GM19467 (cell line): ENCODE results near the gene DENND1B.
"Not testable (repeated sequence)": the region's sequence is repeated elsewhere in the genome, so short reads cannot be mapped to it uniquely, and the experiment has no call there.

Experiments
- ATAC-seq: cut with Tn5 transposase; IDR thresholded peaks from one replicate; pipeline ENCODE4 v1.9.1; 2021; ENCODE audit warnings: mild to moderate bottlenecking, moderate library complexity; ENCODE audit not compliant: unreplicated experiment

DENND1B gene

GRCh38 chr1:197783510-197783948 is 8.2 kb upstream of the DENND1B start:
- ATAC-seq, result no peak

GRCh38 chr1:197782722-197783360 is 7.6 kb upstream of the DENND1B start:
- no peak for ATAC-seq

DNA sequence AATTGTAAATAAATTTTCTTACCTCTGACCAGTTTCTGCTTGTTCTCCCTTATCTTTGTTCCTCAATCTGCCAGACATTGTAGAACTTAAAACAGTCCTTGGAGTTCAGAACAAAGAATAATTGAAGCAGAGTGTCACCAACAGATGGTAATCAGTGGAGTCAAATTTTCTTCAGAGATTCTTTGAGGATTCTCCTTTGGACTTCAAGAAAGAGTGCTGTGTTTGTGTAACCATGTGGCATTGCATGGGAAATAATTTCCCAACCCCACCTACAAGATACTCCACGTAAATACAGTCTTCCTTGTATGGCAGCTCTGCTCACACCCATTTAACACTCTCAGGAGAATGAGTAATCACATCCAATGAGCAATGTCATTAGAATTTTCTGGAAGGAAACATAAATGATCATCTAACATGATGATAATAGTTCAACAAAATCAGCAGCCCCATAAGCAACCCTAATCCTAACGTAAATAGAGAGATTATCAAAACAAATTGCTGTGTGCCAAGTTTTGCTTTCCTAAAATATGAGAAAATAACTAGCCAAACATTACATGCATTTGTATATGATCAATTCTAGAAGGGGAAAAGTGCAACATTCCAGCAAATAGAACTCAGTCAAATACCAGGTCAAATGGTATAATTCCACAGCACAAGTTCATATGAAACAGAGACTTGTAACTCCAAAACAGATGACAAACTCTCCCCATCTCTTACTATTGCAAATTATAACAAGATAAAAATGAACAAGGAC is 6.9 kb upstream of the DENND1B start:
- no peak for ATAC-seq

DNA sequence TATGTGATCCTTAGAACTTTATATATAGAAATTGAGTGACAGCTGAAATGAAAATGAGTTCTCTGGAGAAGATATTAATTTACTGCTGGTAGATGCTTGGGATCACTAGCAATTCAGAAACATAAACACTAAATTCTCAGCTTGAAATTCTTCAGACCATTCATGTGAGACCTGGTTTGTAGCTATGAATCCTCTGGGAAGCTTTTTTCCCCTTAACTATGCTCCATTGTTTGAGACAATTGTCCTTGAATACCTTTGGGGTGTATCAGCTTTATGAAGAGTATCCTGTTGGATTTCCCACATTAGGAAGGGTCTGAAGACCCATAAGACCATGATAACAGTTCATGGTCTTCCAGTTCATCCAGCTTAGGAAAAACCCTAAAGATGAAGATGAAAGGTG is 4.6 kb upstream of the DENND1B start:
- no peak for ATAC-seq

GRCh38 chr1:197778366-197778945 is 3.2 kb upstream of the DENND1B start:
- ATAC-seq, result no peak

DNA sequence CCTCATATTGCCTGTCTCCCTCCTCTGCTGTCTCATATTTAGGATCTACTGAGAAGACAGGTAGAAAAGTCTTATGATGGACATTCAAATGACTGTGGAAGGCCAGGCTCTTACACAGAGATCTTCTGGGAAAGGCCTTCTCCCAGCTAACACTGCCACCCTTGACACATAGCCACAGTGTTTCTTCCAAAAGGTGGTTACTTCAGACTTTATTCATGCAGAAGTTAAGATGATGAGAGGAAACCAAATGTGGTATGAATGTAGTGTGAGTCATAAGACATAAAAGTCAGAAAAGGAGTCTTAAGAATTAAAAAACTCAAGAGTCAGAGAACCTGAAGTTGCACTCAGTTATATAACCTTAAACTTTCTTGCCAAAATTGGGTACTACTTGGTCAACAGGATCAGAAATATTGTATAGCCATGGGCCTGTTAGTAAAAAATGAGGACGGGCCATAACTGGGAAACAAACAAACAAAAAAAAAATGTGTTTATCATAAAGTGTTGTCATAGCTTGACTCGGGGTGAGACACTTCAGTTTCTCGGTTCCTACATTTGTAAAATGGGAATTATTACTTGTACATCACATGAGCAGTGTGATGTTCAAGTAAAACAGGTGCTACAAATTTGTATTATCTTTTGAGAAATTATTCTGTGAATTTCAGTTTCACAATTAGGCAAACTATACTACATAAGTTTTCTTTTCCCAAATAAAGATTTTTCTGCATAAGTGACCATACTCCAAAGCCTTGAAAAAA is 1.2 kb upstream of the DENND1B start:
- ATAC-seq, result no peak

GRCh38 chr1:197774466-197775281 is 606 bp downstream of the DENND1B start:
- peak; percentile 28 for ATAC-seq

- ATAC-seq, result no peak
Observed at GRCh38 chr1:197773856-197774255, 1.4 kb downstream of the DENND1B start.

DNA sequence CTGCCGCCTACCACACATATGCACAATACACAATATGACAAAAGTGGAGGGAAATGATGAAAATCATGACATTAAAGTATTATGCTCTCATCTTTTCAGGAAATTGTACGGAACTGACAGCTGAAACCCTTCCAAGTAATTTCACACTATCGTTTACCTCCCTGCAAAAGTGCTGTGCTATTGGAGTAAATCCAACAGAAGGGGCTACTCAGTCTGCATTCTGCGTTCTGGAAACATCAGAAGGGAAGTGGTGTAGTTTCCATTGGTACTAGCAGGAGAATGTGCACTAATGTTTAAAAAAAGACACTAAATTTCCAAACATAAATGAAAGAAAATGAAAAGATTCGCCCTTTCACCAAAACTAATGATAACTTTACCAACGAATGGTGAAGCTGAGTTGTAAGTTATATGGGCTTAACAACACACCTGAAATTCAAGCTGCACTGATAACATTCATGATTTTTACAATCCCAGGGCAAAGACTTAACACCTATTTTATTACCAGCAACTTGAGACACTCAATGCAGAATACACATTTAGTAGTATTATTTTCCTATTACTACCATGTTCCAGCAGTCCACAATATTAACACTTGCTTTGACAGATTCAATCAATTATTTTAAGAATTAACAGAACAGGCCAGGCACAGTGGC is 3.2 kb downstream of the DENND1B start:
- ATAC-seq, result no peak

DNA sequence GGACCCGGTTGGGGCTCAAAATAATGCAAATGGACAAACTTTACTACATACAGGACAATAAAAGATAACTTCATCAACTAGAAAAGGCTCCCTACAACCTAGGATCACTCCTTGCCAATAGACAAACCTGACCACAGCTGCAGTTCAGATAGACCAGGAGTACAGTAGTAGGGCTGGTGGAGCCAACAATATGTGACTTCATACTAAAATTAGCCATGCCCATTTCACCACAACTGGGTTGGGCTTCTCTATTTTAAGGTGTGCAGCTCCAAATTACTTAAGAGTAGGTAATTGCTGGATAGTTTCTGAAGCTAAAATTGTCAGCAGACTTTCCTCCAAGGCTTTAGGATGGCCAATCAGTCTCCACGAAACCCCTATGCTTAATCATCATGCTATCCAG is 3.9 kb downstream of the DENND1B start:
- no peak for ATAC-seq

GRCh38 chr1:197770243-197770642 is 5.0 kb downstream of the DENND1B start:
- no peak for ATAC-seq

- no peak for ATAC-seq
Observed at GRCh38 chr1:197769287-197769686, 6.0 kb downstream of the DENND1B start.

DNA sequence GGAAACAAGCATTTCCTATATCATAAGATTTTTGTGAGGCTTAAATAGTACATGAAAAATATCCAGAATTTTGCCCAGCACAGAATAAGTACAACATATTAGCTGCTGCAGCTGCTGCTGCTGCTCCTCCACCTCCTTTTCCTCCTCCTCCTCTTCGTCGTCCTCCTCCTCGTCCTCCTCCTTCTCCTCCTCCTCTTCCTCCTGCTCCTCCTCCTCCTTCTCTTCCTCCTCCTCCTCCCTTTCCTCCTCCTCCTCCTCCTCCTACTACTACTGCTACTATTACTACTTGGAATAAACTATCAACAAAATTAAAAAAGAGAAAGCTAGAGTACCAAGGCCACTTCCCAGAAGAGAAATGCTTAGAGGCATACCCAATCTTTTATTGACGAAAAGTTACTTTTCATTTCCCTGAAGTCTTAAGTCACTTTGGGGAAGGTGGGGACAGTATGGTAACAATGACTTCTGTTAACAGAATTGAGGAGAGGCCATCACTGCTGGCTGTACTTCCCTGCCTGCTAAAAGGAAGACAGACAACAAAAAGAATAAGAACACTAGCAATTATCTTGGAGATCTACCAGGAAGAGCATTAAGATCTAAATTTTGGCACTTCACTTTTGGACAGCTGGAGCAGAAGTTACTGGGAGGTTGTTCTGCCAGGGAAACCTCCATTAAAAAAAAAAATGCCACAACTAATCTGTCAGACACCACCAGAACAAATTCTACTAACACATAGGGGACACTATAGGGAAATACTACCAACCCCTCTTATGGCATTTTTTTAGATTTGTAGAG is 7.1 kb downstream of the DENND1B start:
- ATAC-seq, result no peak

GRCh38 chr1:197763769-197764168 is 11.5 kb downstream of the DENND1B start:
- no peak for ATAC-seq

DNA sequence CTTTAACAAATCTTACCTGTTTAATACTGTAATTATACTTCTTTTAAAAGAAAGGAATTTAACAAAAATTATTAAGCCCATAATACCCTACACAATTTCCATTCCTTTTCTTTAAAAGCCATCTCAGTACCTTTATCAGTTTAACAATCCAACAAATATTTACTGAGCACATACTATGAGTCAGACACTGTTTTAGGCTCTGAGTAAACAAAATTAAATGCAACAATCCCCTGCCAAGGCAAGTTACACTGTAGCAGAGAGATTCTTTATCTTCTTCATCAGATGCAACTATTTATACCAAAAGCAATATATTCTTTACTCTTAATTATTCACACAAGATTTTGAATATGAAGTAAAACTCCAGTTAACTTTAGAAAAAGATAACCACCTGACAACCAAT is 12.0 kb downstream of the DENND1B start:
- no peak for ATAC-seq

GRCh38 chr1:197761654-197762053 is 13.6 kb downstream of the DENND1B start:
- no peak for ATAC-seq

DNA sequence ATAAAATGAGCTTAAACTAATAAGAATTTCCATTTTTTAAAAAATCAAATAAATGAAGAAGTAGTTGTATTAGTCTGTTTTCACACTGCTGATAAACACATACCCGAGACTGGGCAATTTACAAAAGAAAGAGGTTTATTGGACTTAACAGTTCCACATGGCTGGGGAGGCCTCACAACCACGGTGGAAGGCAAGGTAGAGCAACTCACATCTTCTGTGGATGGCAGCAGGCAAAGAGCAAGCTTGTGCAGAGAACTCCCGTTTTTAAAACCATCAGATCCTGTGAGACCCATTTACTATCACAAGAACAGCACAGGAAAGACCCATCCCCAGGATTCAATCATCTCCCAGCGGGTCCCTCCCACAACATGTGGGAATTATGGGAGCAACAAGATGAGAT is 19.7 kb downstream of the DENND1B start:
- not testable (repeated sequence) for ATAC-seq

GRCh38 chr1:197752652-197753164 is 22.6 kb downstream of the DENND1B start:
- ATAC-seq, result not testable (repeated sequence)

DNA sequence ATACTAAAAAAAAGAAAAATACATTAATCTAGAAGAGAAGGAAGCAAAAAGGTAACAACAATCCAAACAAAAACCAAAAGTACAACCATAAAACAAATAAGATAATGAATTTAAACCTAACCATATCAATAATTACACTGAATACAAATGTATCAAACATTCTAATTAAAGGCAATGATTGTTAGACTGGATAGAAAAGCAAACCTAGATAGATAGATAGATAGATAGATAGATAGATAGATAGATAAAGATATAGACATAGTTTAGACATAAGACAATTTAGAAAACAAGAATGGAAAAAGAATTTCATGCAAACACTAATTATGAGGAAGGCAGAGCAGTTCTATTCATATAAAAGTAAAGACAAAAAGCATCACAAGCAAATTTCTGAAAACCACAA is 24.9 kb downstream of the DENND1B start:
- ATAC-seq, result no peak
